K562 (cell line): ENCODE measurements around the gene GOLIM4. TPM values are rescaled to one million over a fixed set of nuclear protein-coding genes. Genes with fewer than 3 reads are reported as not detected.

Source experiments
- ATF1 ChIP-seq, 2 experiments: fragments of 450-650 bp in 1 of 2; IDR thresholded peaks; 2 replicates each; pipeline ENCODE4 v1.6.1; 2016; ENCODE audit warnings: missing compliant biosample characterization in 1 of 2, missing genetic modification characterization in 1 of 2
- ERF ChIP-seq: fragments of 450-650 bp; formaldehyde crosslinking; IDR thresholded peaks from 2 replicates; pipeline ENCODE4 v1.4.0; 2020; ENCODE audit warnings: mild to moderate bottlenecking, mixed read lengths
- FIP1L1 ChIP-seq: fragments of 200-400 bp; formaldehyde crosslinking; IDR thresholded peaks from 2 replicates; pipeline ENCODE4 v1.6.1; 2018; ENCODE audit warnings: mild to moderate bottlenecking, low read depth, low read length; ENCODE audit not compliant: poor library complexity, severe bottlenecking
- LARP7 ChIP-seq: fragments of 450-650 bp; IDR thresholded peaks from 2 replicates; pipeline ENCODE4 v1.6.1; 2016
- SMARCA5 ChIP-seq: fragments of 450-650 bp; IDR thresholded peaks from 2 replicates; pipeline ENCODE4 v1.6.1; 2016
- STAT5A ChIP-seq: IDR thresholded peaks from 2 replicates; pipeline ENCODE4 v1.6.1; 2012; ENCODE audit warnings: low read length, inconsistent platforms, borderline replicate concordance
- TBL1XR1 ChIP-seq, 2 experiments: IDR thresholded peaks; 2 replicates each; pipeline ENCODE4 v1.6.1; 2012; ENCODE audit warnings: improper control_type of control experiment in 2 of 2, low read length in 2 of 2, mild to moderate bottlenecking in 1 of 2
- ZBED1 ChIP-seq: IDR thresholded peaks from 2 replicates; pipeline ENCODE4 v1.6.1; 2014
- polyA plus RNA-seq, 8 experiments: library from polyadenylated mRNA; depleted of rRNA in 4 of 8; stranded (reverse) in 5 of 8; unstranded in 3 of 8; fragments of >200 nt; fragmentation: Nextera tagmentation in 2 of 8; fragmentation: Illumina TruSeq in 1 of 8; extraction: Ambion mirVana in 2 of 8; extraction: Trizol in 1 of 8; gene quantifications; 2 replicates each; pipeline versions ENCODE4 v1.2.1 to v1.2.3, GENCODE V29; 2011 to 2014; ENCODE audit warnings: inconsistent platforms in 1 of 8, missing spikeins in 1 of 8
- total RNA-seq, 7 experiments: library from RNA; depleted of rRNA in 6 of 7; stranded (reverse); fragments of >200 nt in 6 of 7; fragmentation: Illumina TruSeq in 2 of 7; extraction: Trizol in 2 of 7; gene quantifications; 2 replicates each; pipeline versions ENCODE4 v1.2.1 to v1.2.3, GENCODE V29; 2011 to 2021; ENCODE audit warnings: low replicate concordance in 1 of 7
- TF ChIP-seq, protein P1 (sequence below): fragments of 450-650 bp; IDR thresholded peaks from 2 replicates; pipeline ENCODE4 v1.6.1; 2016; ENCODE audit warnings: mild to moderate bottlenecking, moderate library complexity
- TF ChIP-seq, protein P2 (sequence below): fragments of 250-450 bp; sonication (Bioruptor Pico); IDR thresholded peaks from 2 replicates; pipeline ENCODE4 v1.5.1; 2021; ENCODE audit warnings: mild to moderate bottlenecking
- TF ChIP-seq, protein P3 (sequence below): sonication (generic); formaldehyde crosslinking; IDR thresholded peaks from 2 replicates; pipeline ENCODE4 v1.5.0; 2020; ENCODE audit warnings: missing genetic modification reagents
- TF ChIP-seq, protein P4 (sequence below): fragments of 450-650 bp; formaldehyde crosslinking; IDR thresholded peaks from 2 replicates; pipeline ENCODE4 v1.4.0; 2022; ENCODE audit warnings: mild to moderate bottlenecking, moderate library complexity

Gene GOLIM4
- total and polyA plus RNA-seq, 9 of the 15 experiments (the other 6 are each of a cell fraction or from before 2014, with no cell fraction given) = 9.3 to 39.4 (median 31.0) TPM

DNA sequence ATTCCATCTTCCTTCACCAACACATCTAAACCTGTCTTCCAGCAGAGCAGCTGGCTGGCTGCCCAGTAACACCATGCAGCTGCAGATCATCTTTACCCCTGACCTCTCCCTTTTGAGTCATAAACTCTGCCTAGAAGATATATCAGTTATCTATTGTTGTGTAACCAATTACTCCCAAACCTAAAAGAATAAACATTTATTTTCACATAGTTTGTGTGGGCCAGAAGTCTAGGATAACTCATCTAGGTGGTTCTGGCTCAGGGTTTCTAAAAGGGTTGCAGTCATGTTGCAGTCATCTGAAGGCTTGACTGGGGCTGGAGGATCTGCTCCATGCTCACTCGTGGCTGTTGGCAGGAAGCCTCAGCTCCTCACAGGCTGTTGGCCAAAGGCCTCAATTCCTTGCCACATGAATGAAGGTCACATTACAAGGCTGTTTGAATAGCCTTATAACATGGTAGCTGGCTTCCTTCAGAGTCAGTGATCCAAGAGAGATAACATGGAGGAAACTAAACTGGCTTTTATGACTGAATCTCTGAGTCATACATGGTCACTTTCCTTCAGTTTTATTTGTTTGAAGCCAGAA is 92.8 kb downstream of the GOLIM4 start (continued):
- TF ChIP-seq, protein P1, sequence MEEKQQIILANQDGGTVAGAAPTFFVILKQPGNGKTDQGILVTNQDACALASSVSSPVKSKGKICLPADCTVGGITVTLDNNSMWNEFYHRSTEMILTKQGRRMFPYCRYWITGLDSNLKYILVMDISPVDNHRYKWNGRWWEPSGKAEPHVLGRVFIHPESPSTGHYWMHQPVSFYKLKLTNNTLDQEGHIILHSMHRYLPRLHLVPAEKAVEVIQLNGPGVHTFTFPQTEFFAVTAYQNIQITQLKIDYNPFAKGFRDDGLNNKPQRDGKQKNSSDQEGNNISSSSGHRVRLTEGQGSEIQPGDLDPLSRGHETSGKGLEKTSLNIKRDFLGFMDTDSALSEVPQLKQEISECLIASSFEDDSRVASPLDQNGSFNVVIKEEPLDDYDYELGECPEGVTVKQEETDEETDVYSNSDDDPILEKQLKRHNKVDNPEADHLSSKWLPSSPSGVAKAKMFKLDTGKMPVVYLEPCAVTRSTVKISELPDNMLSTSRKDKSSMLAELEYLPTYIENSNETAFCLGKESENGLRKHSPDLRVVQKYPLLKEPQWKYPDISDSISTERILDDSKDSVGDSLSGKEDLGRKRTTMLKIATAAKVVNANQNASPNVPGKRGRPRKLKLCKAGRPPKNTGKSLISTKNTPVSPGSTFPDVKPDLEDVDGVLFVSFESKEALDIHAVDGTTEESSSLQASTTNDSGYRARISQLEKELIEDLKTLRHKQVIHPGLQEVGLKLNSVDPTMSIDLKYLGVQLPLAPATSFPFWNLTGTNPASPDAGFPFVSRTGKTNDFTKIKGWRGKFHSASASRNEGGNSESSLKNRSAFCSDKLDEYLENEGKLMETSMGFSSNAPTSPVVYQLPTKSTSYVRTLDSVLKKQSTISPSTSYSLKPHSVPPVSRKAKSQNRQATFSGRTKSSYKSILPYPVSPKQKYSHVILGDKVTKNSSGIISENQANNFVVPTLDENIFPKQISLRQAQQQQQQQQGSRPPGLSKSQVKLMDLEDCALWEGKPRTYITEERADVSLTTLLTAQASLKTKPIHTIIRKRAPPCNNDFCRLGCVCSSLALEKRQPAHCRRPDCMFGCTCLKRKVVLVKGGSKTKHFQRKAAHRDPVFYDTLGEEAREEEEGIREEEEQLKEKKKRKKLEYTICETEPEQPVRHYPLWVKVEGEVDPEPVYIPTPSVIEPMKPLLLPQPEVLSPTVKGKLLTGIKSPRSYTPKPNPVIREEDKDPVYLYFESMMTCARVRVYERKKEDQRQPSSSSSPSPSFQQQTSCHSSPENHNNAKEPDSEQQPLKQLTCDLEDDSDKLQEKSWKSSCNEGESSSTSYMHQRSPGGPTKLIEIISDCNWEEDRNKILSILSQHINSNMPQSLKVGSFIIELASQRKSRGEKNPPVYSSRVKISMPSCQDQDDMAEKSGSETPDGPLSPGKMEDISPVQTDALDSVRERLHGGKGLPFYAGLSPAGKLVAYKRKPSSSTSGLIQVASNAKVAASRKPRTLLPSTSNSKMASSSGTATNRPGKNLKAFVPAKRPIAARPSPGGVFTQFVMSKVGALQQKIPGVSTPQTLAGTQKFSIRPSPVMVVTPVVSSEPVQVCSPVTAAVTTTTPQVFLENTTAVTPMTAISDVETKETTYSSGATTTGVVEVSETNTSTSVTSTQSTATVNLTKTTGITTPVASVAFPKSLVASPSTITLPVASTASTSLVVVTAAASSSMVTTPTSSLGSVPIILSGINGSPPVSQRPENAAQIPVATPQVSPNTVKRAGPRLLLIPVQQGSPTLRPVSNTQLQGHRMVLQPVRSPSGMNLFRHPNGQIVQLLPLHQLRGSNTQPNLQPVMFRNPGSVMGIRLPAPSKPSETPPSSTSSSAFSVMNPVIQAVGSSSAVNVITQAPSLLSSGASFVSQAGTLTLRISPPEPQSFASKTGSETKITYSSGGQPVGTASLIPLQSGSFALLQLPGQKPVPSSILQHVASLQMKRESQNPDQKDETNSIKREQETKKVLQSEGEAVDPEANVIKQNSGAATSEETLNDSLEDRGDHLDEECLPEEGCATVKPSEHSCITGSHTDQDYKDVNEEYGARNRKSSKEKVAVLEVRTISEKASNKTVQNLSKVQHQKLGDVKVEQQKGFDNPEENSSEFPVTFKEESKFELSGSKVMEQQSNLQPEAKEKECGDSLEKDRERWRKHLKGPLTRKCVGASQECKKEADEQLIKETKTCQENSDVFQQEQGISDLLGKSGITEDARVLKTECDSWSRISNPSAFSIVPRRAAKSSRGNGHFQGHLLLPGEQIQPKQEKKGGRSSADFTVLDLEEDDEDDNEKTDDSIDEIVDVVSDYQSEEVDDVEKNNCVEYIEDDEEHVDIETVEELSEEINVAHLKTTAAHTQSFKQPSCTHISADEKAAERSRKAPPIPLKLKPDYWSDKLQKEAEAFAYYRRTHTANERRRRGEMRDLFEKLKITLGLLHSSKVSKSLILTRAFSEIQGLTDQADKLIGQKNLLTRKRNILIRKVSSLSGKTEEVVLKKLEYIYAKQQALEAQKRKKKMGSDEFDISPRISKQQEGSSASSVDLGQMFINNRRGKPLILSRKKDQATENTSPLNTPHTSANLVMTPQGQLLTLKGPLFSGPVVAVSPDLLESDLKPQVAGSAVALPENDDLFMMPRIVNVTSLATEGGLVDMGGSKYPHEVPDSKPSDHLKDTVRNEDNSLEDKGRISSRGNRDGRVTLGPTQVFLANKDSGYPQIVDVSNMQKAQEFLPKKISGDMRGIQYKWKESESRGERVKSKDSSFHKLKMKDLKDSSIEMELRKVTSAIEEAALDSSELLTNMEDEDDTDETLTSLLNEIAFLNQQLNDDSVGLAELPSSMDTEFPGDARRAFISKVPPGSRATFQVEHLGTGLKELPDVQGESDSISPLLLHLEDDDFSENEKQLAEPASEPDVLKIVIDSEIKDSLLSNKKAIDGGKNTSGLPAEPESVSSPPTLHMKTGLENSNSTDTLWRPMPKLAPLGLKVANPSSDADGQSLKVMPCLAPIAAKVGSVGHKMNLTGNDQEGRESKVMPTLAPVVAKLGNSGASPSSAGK = peak; percentile 20; the same call in 1 of the 2 replicates
- TF ChIP-seq ATF1 (CRISPR knock-in tag; IDR thresholded peaks at IDR 0.05) (no peak), ATF1 (tag; IDR thresholded peaks at IDR 0.05) (0 out of 2 replicates have a peak, but pooled peaks have one; percentile 14), STAT5A (no peak), ZBED1 (no peak), FIP1L1 (no peak), ERF (CRISPR knock-in tag) (no peak), TBL1XR1 (IDR thresholded peaks at IDR 0.05; ENCODE audit: low read length in 2 of 2) (no peak), LARP7 (no peak), SMARCA5 (no peak)
- TF ChIP-seq, protein P2, sequence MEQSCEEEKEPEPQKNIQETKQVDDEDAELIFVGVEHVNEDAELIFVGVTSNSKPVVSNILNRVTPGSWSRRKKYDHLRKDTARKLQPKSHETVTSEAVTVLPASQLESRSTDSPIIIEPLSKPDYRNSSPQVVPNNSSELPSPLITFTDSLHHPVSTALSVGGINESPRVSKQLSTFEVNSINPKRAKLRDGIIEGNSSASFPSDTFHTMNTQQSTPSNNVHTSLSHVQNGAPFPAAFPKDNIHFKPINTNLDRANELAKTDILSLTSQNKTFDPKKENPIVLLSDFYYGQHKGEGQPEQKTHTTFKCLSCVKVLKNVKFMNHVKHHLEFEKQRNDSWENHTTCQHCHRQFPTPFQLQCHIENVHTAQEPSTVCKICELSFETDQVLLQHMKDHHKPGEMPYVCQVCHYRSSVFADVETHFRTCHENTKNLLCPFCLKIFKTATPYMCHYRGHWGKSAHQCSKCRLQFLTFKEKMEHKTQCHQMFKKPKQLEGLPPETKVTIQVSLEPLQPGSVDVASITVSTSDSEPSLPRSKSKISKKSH (CRISPR knock-in tag) = no peak
- TF ChIP-seq, protein P3, sequence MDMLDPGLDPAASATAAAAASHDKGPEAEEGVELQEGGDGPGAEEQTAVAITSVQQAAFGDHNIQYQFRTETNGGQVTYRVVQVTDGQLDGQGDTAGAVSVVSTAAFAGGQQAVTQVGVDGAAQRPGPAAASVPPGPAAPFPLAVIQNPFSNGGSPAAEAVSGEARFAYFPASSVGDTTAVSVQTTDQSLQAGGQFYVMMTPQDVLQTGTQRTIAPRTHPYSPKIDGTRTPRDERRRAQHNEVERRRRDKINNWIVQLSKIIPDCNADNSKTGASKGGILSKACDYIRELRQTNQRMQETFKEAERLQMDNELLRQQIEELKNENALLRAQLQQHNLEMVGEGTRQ (CRISPR knock-in tag) = no peak
- TF ChIP-seq, protein P4, sequence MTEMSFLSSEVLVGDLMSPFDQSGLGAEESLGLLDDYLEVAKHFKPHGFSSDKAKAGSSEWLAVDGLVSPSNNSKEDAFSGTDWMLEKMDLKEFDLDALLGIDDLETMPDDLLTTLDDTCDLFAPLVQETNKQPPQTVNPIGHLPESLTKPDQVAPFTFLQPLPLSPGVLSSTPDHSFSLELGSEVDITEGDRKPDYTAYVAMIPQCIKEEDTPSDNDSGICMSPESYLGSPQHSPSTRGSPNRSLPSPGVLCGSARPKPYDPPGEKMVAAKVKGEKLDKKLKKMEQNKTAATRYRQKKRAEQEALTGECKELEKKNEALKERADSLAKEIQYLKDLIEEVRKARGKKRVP = 0 out of 2 replicates have a peak, but pooled peaks have one; percentile 17
